Measurements from ENCODE around the gene ALPP.

ALPP gene

GRCh38 chr2:232411901-232412629, 33.5 kb downstream of the ALPP start:
- no peak for DNase-seq (ENCODE audit: low read depth)
- TF ChIP-seq CTCF (IDR thresholded peaks at IDR 0.05; ENCODE audit: low read length, missing control alignments): no peak
- no peak overlapping the region for H3K4me3 ChIP-seq (replicated peaks; ENCODE audit: low read depth, low read length)

DNA sequence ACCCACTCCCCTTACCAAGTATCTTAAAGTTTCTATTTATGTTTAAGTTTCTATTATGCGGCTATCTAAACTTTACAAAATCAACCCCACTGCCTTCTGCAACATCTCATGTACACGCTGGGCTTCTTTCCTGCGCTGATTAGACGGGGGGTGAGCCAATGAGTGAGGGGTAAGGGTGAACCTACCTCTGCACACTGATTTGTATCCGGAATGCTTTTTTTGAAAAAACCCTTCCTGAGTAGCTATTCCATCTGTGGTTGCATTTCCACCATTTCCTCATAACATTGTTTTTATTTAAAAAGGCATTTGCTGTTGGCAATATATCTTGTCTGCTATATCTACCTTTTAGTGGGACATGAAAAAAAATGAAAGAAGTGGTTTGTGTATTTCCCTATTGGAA, 34.4 kb downstream of the ALPP start:
- DNase-seq (ENCODE audit: low read depth): no peak
- no peak overlapping the region for H3K4me3 ChIP-seq (replicated peaks; ENCODE audit: low read depth, low read length)
- TF ChIP-seq CTCF (IDR thresholded peaks at IDR 0.05; ENCODE audit: low read length, missing control alignments): no peak

DNA sequence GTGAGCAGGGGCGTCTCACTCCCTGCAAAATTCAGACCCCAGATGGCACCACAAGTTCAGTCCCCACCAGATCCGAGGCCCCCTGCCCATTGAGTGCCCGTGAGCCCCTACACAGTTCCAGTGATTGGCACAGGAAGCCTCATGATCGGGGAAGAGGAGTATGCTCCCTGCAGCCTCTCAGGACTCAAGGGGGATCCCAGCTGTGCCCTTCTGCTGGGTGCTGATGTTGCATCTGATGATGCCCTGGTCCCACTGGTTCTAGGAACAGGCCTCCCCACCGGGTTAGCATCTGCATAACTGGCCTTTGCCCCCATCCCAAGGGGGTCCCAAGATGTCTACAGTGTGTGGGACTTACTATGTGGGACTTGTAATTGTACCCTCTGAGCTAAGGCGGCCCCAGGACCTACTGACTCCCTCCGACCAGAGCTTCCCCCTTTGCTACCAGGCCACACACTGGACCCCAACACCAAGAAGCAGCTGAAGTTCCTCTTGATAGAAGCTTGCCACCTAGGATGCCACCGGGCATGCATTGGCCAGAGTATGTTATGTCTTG, 36.7 kb downstream of the ALPP start:
- DNase-seq (ENCODE audit: low read depth): no peak
- no peak overlapping the region for H3K4me3 ChIP-seq (replicated peaks; ENCODE audit: low read depth, low read length)
- TF ChIP-seq CTCF (IDR thresholded peaks at IDR 0.05; ENCODE audit: low read length, missing control alignments): no peak

GRCh38 chr2:232415736-232416520, 37.4 kb downstream of the ALPP start:
- H3K4me3 ChIP-seq (replicated peaks; ENCODE audit: low read depth, low read length): no peak overlapping the region
- no peak for DNase-seq (ENCODE audit: low read depth)
- TF ChIP-seq CTCF (IDR thresholded peaks at IDR 0.05; ENCODE audit: low read length, missing control alignments): no peak

GRCh38 chr2:232416521-232417470, 38.2 kb downstream of the ALPP start:
- no peak for DNase-seq (ENCODE audit: low read depth)
- H3K4me3 ChIP-seq (replicated peaks; ENCODE audit: low read depth, low read length): no peak overlapping the region
- no peak for TF ChIP-seq CTCF (IDR thresholded peaks at IDR 0.05; ENCODE audit: low read length, missing control alignments)

DNA sequence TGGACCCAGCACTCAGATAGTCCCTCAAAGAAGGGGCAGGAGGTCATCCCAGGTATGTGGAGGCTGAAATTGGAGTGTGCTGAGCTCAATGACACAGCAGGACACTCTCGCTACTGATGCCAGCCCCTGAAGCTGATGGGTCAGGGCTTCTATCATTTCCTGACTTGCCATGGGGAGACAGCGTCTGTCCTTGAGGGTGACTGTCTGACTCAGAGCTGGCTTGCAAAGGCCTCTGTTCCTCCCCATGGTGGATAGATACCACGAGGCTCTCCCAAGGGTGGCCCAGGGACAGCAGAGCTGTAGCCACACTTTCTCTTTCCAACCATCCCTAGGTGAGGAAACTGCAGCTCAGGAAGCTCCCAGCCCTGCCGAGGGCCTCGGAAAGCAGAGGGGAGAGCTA, 38.9 kb downstream of the ALPP start:
- DNase-seq (ENCODE audit: low read depth): no peak
- no peak for TF ChIP-seq CTCF (IDR thresholded peaks at IDR 0.05; ENCODE audit: low read length, missing control alignments)
- H3K4me3 ChIP-seq (replicated peaks; ENCODE audit: low read depth, low read length): no peak overlapping the region
